ENCODE measurements around the gene DSCAML1. TPM values are rescaled to one million over a fixed set of nuclear protein-coding genes. Genes with fewer than 3 reads are reported as not detected.

Gene DSCAML1
- total and polyA plus RNA-seq, 2 donors, result 1.4 to 2.0 TPM

GRCh38 chr11:117702946-117703598 is 93.9 kb downstream of the DSCAML1 start:
- no peaks in the 10 kb centered on the region for H3K36me3 ChIP-seq (ENCODE audit: insufficient read depth)
- no peak for DNase-seq (ENCODE audit: extremely low spot score)
- no peaks in the 10 kb centered on the region for H3K4me1 ChIP-seq (ENCODE audit: insufficient read depth)
- H3K4me3 ChIP-seq (ENCODE audit: low read depth, low read length), result no peak overlapping the region
- 68% methylated on average over 7 of the region's 7 CpGs for WGBS
- H3K27ac ChIP-seq (ENCODE audit: low read depth), result no peak overlapping the region

GRCh38 chr11:117701781-117702180 is 95.2 kb downstream of the DSCAML1 start:
- DNase-seq (ENCODE audit: extremely low spot score), result no peak
- 85% methylated on average over 9 of the region's 9 CpGs for WGBS

GRCh38 chr11:117700551-117700950 is 96.5 kb downstream of the DSCAML1 start:
- H3K4me1 ChIP-seq (ENCODE audit: insufficient read depth), result no peaks in the 10 kb centered on the region
- no peaks in the 10 kb centered on the region for H3K36me3 ChIP-seq (ENCODE audit: insufficient read depth)
- no peak overlapping the region for H3K4me3 ChIP-seq (ENCODE audit: low read depth, low read length)
- 92% methylated on average over 6 of the region's 6 CpGs for WGBS
- no peak overlapping the region for H3K27ac ChIP-seq (ENCODE audit: low read depth)
- no peak for DNase-seq (ENCODE audit: extremely low spot score)

More at GRCh38 chr11:117701781-117702180, 95.2 kb downstream of the DSCAML1 start:
- no peaks in the 10 kb centered on the region for H3K4me1 ChIP-seq (ENCODE audit: insufficient read depth)
- H3K36me3 ChIP-seq (ENCODE audit: insufficient read depth), result no peaks in the 10 kb centered on the region
- H3K27ac ChIP-seq (ENCODE audit: low read depth), result no peak overlapping the region
- H3K4me3 ChIP-seq (ENCODE audit: low read depth, low read length), result no peak overlapping the region

GRCh38 chr11:117697319-117697718 is 99.7 kb downstream of the DSCAML1 start:
- DNase-seq (ENCODE audit: extremely low spot score), result no peak
- no peak overlapping the region for H3K27ac ChIP-seq (ENCODE audit: low read depth)
- H3K36me3 ChIP-seq (ENCODE audit: insufficient read depth), result no peaks in the 10 kb centered on the region
- WGBS, result 85% methylated on average over 3 of the region's 3 CpGs
- no peak overlapping the region for H3K4me3 ChIP-seq (ENCODE audit: low read depth, low read length)
- H3K4me1 ChIP-seq (ENCODE audit: insufficient read depth), result no peaks in the 10 kb centered on the region

- WGBS, result 81% methylated on average over 5 of the region's 5 CpGs
- Histone ChIP-seq H3K4me3 (ENCODE audit: low read depth, low read length) (no peak overlapping the region), H3K36me3 (ENCODE audit: insufficient read depth) (no peaks in the 10 kb centered on the region), H3K27ac (ENCODE audit: low read depth) (no peak overlapping the region), H3K4me1 (ENCODE audit: insufficient read depth) (no peaks in the 10 kb centered on the region)
- no peak for DNase-seq (ENCODE audit: extremely low spot score)
These were observed 100.5 kb downstream of the DSCAML1 start for GRCh38 chr11:117696540-117696939.

- Histone ChIP-seq H3K27ac (ENCODE audit: low read depth) (no peak overlapping the region), H3K4me3 (ENCODE audit: low read depth, low read length) (no peak overlapping the region), H3K4me1 (ENCODE audit: insufficient read depth) (no peaks in the 10 kb centered on the region), H3K36me3 (ENCODE audit: insufficient read depth) (no peaks in the 10 kb centered on the region)
- DNase-seq (ENCODE audit: extremely low spot score), result no peak
- WGBS, result 90% methylated on average over 3 of the region's 3 CpGs
These were observed 103.7 kb downstream of the DSCAML1 start for GRCh38 chr11:117693344-117693743.

- Histone ChIP-seq H3K36me3 (ENCODE audit: insufficient read depth) (no peaks in the 10 kb centered on the region), H3K4me3 (ENCODE audit: low read depth, low read length) (no peak overlapping the region), H3K4me1 (ENCODE audit: insufficient read depth) (no peaks in the 10 kb centered on the region), H3K27ac (ENCODE audit: low read depth) (no peak overlapping the region)
- 43% methylated on average over 10 of the region's 10 CpGs for WGBS
- no peak for DNase-seq (ENCODE audit: extremely low spot score)
These were observed 105.5 kb downstream of the DSCAML1 start for GRCh38 chr11:117691516-117691915.

GRCh38 chr11:117691218-117691514 is 105.8 kb downstream of the DSCAML1 start:
- no peaks in the 10 kb centered on the region for H3K4me1 ChIP-seq (ENCODE audit: insufficient read depth)
- WGBS, result 54% methylated on average over 4 of the region's 4 CpGs
- H3K36me3 ChIP-seq (ENCODE audit: insufficient read depth), result no peaks in the 10 kb centered on the region
- DNase-seq (ENCODE audit: extremely low spot score), result no peak
- H3K4me3 ChIP-seq (ENCODE audit: low read depth, low read length), result no peak overlapping the region
- no peak overlapping the region for H3K27ac ChIP-seq (ENCODE audit: low read depth)

GRCh38 chr11:117690484-117691217 is 106.4 kb downstream of the DSCAML1 start:
- WGBS, result 68% methylated on average over 8 of the region's 8 CpGs
- no peak overlapping the region for H3K27ac ChIP-seq (ENCODE audit: low read depth)
- H3K4me3 ChIP-seq (ENCODE audit: low read depth, low read length), result no peak overlapping the region
- DNase-seq (ENCODE audit: extremely low spot score), result no peak
- H3K36me3 ChIP-seq (ENCODE audit: insufficient read depth), result no peaks in the 10 kb centered on the region
- no peaks in the 10 kb centered on the region for H3K4me1 ChIP-seq (ENCODE audit: insufficient read depth)

- no peak overlapping the region for H3K27ac ChIP-seq (ENCODE audit: low read depth)
- WGBS, result 72% methylated on average over 3 of the region's 3 CpGs
- no peak overlapping the region for H3K4me3 ChIP-seq (ENCODE audit: low read depth, low read length)
- H3K36me3 ChIP-seq (ENCODE audit: insufficient read depth), result no peaks in the 10 kb centered on the region
- no peak for DNase-seq (ENCODE audit: extremely low spot score)
- H3K4me1 ChIP-seq (ENCODE audit: insufficient read depth), result no peaks in the 10 kb centered on the region
These were observed 108.7 kb downstream of the DSCAML1 start for GRCh38 chr11:117688255-117688797.

- Histone ChIP-seq H3K36me3 (ENCODE audit: insufficient read depth) (no peaks in the 10 kb centered on the region), H3K4me3 (ENCODE audit: low read depth, low read length) (no peak overlapping the region), H3K4me1 (ENCODE audit: insufficient read depth) (no peaks in the 10 kb centered on the region), H3K27ac (ENCODE audit: low read depth) (no peak overlapping the region)
- 91% methylated on average over 6 of the region's 6 CpGs for WGBS
- no peak for DNase-seq (ENCODE audit: extremely low spot score)
These were observed 109.2 kb downstream of the DSCAML1 start for GRCh38 chr11:117687776-117688175.

GRCh38 chr11:117686711-117687110 is 110.3 kb downstream of the DSCAML1 start:
- Histone ChIP-seq H3K36me3 (ENCODE audit: insufficient read depth) (no peaks in the 10 kb centered on the region), H3K4me1 (ENCODE audit: insufficient read depth) (no peaks in the 10 kb centered on the region), H3K27ac (ENCODE audit: low read depth) (no peak overlapping the region), H3K4me3 (ENCODE audit: low read depth, low read length) (no peak overlapping the region)
- 74% methylated on average over 3 of the region's 3 CpGs for WGBS
- DNase-seq (ENCODE audit: extremely low spot score), result no peak

- DNase-seq (ENCODE audit: extremely low spot score), result no peak
- H3K4me1 ChIP-seq (ENCODE audit: insufficient read depth), result no peaks in the 10 kb centered on the region
- 92% methylated on average over 6 of the region's 6 CpGs for WGBS
These were observed 111.5 kb downstream of the DSCAML1 start for GRCh38 chr11:117685566-117685965.

GRCh38 chr11:117684731-117685130 is 112.3 kb downstream of the DSCAML1 start:
- no peak overlapping the region for H3K4me3 ChIP-seq (ENCODE audit: low read depth, low read length)
- no peak overlapping the region for H3K27ac ChIP-seq (ENCODE audit: low read depth)
- H3K4me1 ChIP-seq (ENCODE audit: insufficient read depth), result no peaks in the 10 kb centered on the region
- DNase-seq (ENCODE audit: extremely low spot score), result no peak
- H3K36me3 ChIP-seq (ENCODE audit: insufficient read depth), result no peaks in the 10 kb centered on the region
- 76% methylated on average over 4 of the region's 4 CpGs for WGBS

More at GRCh38 chr11:117685566-117685965, 111.5 kb downstream of the DSCAML1 start:
- H3K4me3 ChIP-seq (ENCODE audit: low read depth, low read length), result no peak overlapping the region
- no peaks in the 10 kb centered on the region for H3K36me3 ChIP-seq (ENCODE audit: insufficient read depth)
- H3K27ac ChIP-seq (ENCODE audit: low read depth), result no peak overlapping the region

Data from urinary bladder (tissue), 4 donors.